Measurements from ENCODE around the gene OPA1.

DNA sequence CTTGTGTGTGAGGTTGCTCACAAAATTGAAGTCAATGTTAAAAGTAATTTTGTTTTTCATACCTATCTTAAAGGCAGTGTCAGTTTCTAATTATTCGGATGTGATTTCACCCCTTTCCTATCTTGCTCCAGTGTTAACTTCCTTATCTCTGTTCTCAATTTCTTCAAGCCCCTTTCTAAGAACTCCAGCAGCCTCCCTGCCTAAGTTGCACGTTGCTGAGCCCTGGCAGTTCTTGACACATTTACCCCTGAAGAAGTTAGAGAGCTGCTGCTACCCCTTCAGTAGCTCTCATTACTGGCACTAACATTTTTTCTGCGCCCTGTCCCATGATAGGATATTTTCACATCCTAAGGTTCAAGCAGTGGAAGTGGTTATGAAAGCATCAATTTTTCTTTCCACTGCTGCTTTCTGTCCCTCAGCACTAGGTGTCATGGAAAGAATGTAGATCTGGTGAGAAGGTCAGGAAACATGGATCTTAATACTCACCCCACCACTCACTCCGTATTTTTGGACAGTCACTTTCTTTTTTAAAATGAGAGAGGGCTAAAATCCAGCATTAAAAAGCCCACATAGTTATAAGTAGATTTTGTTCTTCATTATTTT lies 62.9 kb downstream of the OPA1 start:
- TF ChIP-seq EGR1 (IDR thresholded peaks at IDR 0.05; ENCODE audit: low read depth) (no peak), CEBPB (IDR thresholded peaks at IDR 0.05; ENCODE audit: low read depth) (no peak)
- TF ChIP-seq, protein P1, sequence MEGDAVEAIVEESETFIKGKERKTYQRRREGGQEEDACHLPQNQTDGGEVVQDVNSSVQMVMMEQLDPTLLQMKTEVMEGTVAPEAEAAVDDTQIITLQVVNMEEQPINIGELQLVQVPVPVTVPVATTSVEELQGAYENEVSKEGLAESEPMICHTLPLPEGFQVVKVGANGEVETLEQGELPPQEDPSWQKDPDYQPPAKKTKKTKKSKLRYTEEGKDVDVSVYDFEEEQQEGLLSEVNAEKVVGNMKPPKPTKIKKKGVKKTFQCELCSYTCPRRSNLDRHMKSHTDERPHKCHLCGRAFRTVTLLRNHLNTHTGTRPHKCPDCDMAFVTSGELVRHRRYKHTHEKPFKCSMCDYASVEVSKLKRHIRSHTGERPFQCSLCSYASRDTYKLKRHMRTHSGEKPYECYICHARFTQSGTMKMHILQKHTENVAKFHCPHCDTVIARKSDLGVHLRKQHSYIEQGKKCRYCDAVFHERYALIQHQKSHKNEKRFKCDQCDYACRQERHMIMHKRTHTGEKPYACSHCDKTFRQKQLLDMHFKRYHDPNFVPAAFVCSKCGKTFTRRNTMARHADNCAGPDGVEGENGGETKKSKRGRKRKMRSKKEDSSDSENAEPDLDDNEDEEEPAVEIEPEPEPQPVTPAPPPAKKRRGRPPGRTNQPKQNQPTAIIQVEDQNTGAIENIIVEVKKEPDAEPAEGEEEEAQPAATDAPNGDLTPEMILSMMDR (IDR thresholded peaks at IDR 0.05 in 2 of 3, conservative IDR thresholded peaks at IDR 0.05 in 1 of 3; ENCODE audit: borderline replicate concordance in 1 of 3, insufficient read depth in 1 of 3, low read depth in 2 of 3, low read length in 2 of 3), result no peak

All from HCT116 (cell line).